Jurkat, Clone E6-1 (cell line): ENCODE measurements around the gene DLGAP1.

Source experiments
- DNase-seq: peaks from one replicate; pipeline ENCODE4 v3.0.0-alpha.2; 2011; ENCODE audit warnings: low read depth, low spot score
- H3K4me3 ChIP-seq: 2 replicates; pipeline ENCODE4 v1.5.1; 2011; ENCODE audit warnings: mild to moderate bottlenecking, low read length, control low read depth, moderate library complexity

The DLGAP1 gene

DNA sequence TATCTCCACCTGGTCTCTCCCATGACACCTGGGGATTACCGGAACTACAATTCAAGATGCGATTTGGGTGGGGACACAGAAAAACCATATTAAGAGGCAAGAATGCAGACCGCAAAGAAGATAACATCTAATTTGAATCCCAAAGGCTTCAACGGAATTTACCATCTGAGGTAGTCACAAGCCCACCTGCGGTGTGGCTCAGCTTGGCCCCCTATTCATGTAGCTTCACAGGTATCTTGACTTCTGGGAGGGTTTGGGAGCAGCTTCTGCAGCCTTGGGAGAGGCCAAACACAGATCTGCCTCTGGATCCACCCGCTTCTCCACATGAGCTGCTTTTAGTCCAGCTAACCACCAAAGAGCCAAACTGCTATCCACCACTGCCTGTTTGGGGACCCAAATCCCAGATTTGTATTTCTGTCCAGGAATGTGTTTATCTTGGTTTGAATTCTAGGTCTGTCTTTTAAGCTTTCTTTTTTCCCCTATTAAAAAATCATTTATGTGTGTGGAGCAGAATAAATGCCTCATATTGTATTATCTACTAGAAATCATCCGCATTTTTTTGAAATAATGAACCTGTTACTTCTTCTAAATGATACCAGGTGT lies 247.6 kb downstream of the DLGAP1 start:
- H3K4me3 ChIP-seq = no peak overlapping the region
- no peak for DNase-seq

DNA sequence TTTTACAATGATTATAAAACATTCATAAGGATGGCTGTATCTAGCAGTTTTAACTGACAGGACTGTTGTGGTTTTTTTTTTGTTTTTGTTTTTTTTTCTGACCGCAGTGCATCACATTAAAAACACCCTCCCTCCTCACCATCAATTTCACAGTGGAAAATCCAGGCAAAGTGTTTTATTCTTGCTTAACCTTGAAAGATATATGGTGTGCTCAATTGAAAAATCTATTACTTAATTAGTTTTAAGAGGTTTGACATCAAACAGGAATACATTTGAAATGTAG lies 250.7 kb downstream of the DLGAP1 start:
- DNase-seq = no peak
- no peak overlapping the region for H3K4me3 ChIP-seq

DNA sequence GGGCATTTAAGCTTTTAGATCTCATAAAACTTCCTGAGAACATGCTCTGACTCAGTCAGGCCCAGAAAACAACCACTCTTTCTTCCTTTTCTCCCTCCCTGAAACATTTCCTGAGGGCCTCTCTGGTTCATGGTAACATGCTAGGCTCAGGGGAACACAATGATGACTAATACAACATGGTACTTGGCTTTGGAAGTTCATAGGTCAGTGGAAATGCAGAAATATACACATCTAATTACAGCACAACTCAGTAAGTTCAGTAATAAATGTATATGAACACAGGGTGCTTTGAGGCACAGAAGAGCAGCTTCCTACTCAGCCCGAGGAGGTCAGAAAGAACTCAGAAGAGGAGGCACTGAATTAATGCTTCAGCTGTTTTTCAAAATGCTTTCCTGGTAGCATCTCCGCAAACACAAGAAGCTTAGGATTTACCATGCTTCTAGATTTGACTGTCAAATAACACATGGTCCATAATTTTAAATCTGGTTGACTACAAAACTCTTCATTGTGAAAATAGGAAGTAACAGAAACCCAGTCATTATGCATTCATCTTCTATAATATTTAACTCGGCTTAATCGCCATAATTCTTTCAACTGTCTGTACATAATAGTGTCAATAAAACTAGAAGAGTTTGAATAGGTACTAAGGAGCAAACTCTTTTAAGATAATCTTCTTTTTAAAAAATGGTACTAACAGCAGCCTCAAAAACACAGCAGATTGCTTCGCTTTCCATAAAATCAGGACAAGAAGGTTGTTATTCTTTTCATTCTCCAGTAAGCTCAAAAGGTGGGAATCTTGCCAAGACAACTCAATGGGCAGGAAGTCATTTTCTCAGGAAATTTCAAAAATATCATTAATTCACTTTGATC lies 251.3 kb downstream of the DLGAP1 start:
- no peak overlapping the region for H3K4me3 ChIP-seq
- no peak for DNase-seq

DNA sequence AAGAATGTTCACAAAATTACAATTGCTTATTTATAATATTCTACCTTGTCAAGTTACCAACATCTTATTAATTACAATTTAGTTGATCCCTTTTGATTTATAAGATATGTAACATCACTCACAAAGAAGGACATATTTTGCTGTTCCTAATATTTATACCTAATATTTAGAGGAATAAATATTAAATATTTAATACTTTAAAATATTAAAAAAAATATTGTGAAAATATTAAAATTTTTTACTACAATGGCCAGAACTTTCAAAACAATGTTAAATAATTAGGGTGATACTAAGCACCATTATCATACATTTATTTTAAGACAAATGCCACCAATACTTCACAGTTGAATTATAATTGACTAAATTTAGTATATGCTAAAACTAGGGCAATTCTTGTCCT lies 254.7 kb downstream of the DLGAP1 start:
- no peak for DNase-seq

DNA sequence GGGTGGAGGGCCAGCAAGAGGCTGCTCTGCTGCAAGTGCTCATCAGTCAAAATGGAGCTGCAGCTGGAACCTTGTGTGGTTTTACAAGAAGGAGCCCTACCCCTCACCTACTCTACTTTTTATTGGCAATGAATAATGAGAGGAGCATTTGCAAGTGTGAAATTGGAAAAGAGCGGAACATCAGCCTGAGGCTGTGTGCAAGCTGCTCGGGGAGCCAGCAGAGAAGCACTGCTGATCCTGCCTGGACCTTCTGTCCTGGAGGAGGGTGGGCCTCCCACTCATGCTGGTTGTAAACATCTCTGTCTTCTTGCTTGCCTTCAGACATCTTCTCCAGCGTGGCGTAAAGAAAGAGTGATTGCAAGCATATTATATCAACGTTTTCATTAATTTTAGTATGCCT lies 256.2 kb downstream of the DLGAP1 start:
- no peak for DNase-seq
- H3K4me3 ChIP-seq = no peak overlapping the region

More for the DNA sequence above, 254.7 kb downstream of the DLGAP1 start:
- H3K4me3 ChIP-seq = no peak overlapping the region

DNA sequence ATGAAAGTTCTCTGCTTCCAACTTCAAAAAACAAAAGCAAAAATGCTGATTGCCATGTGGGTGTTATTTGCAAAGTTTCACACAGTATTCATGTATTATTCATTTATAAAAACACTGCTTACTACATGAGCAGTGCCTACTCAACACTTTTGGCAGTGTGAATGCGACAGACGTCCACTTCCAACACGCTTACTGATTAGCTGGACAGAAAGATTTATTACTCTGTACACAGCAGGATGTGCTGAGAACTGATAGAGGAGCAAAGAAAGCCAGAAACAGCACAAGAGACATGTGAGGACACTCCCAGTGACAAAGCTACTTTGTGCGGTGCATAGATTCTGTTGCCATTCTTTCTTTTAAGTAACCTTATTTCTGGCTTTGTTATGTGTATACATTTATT lies 258.8 kb downstream of the DLGAP1 start:
- H3K4me3 ChIP-seq = no peak overlapping the region
- no peak for DNase-seq

DNA sequence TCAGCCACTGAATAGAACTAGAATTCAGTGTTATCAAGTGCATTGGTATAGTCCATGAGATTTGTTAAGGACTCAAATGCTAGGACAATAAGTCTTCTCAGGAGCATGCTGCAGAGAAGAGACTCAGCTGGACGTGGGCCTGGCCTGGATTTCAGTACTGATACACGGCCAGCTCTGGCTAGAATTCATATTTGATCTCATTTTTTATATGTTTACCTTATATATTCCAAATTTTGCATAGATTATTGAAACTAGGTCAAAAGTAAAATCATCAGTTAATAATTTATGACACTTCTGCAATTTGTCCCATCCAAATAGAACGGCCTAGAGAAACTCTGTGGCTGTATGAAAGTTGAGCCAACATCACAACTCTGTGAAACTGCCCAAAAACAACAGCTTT lies 262.0 kb downstream of the DLGAP1 start:
- H3K4me3 ChIP-seq = no peak overlapping the region
- DNase-seq = no peak

GRCh38 chr18:4181882-4182568 lies 273.1 kb downstream of the DLGAP1 start:
- peak; percentile 53 for DNase-seq
- H3K4me3 ChIP-seq = no peak overlapping the region

- DNase-seq = no peak
Observed at GRCh38 chr18:4181086-4181485, 274.0 kb downstream of the DLGAP1 start.

GRCh38 chr18:4172196-4173100 lies 282.7 kb downstream of the DLGAP1 start:
- H3K4me3 ChIP-seq = no peak overlapping the region
- DNase-seq = no peak

More at GRCh38 chr18:4181086-4181485, 274.0 kb downstream of the DLGAP1 start:
- H3K4me3 ChIP-seq = no peak overlapping the region

DNA sequence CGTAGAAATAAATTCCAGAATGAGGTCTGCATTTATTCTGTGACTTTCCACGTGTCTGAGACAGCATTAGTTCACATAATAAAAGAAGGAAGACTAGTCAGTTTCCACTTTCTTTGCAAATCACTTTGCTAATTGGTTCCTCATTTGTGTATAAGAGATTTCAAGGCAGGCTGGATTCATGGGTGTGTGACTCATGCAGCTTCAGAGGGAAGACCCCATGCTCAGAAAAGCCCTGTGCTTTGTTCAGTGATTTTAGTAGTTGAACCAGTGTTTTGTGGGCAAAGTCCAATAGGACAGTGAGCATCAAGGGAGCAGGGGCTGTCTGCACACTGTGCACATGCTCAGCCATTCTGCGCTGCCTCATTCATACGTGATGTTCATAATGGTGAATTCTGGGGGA lies 297.8 kb downstream of the DLGAP1 start:
- no peak for DNase-seq
- H3K4me3 ChIP-seq = no peak overlapping the region

DNA sequence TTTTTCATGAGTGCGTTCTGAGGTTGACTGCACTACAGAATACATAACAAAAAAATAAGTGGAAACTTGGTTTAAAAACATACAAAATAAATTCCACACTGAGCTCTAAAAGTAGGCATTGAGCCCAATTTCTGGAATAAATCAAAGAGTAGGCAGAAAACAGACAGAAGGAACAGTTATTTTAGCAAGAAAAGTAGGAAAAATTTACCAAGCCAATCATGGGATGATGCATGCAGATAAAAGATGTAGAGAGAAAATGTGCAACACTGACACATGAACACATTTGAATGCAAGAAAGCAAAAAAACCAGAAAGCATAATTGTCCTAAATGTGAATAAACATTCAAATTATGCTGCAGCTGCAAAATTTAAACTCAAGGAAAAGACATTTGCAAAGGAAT lies 308.3 kb downstream of the DLGAP1 start:
- no peak for DNase-seq
- H3K4me3 ChIP-seq = no peak overlapping the region

- H3K4me3 ChIP-seq = no peak overlapping the region
- no peak for DNase-seq
Observed at GRCh38 chr18:4144201-4144600, 310.9 kb downstream of the DLGAP1 start.

- DNase-seq = no peak
- H3K4me3 ChIP-seq = no peak overlapping the region
Observed at GRCh38 chr18:4143585-4143984, 311.5 kb downstream of the DLGAP1 start.

DNA sequence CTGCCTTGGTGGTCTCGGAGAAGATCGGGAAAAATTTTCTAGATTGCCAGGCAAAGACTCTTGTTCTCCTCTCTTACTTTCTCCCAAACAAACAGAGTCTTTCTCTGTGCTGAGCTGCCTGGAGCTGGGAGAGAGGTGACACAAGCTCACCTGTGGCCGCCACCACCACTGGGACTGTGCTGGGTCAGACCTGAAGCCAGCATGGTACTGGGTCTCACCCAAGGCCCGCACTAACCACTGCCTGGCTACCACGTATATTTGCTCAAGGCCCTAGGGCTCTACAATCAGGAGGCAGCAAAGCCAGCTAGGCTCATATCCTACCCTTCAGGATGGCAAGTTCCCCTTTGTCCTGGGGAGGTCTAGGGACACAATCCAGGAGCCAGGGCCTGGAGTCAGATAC lies 312.2 kb downstream of the DLGAP1 start:
- H3K4me3 ChIP-seq = no peak overlapping the region
- no peak for DNase-seq

- no peak for DNase-seq
- no peak overlapping the region for H3K4me3 ChIP-seq
Observed at GRCh38 chr18:4134700-4135099, 320.4 kb downstream of the DLGAP1 start.

DNA sequence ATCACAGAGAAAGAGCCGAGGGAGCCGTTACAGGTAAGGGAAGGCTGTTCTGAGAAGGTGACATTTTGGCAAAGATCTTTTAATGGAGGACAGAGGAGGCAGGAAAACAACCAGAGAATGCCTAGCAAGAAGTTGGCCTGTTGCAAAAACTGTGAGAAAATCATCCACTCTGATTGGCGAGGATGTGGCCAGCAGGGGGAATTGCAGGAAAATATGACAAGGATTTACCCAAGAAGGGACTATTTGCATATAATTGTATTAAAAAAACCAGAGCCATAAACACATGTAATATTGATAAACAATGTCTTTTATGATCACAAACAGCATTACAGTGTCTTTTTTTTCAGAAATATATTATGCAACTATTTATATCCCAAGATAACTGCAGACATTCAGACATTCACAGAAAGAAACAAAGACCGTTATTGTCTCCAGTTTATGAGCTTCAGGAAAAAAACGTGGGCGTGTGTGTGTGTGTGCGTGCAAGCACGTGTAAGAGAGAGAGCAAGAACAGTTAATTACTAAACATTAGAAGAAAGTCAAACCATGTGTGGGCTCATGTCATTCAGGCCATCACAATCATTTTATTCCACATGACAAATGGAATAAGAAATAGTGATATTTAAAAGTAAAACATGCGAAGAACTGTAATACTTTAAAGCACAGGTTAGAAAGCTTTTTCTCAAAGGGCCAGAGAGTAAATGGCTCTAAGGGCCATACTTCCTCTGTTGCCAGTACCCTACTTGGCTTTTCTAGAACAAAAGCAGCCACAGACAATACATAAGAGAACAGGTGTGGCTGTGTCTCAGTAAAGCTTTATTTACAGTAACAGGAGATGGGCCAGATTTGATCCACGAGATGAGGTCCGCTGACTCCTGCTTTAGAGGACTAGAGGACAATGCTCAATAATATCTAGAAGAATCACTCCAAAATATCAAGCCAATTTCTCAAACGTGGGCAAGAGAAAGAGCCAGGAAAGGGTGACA lies 324.1 kb downstream of the DLGAP1 start:
- H3K4me3 ChIP-seq = no peak overlapping the region
- DNase-seq = no peak

DNA sequence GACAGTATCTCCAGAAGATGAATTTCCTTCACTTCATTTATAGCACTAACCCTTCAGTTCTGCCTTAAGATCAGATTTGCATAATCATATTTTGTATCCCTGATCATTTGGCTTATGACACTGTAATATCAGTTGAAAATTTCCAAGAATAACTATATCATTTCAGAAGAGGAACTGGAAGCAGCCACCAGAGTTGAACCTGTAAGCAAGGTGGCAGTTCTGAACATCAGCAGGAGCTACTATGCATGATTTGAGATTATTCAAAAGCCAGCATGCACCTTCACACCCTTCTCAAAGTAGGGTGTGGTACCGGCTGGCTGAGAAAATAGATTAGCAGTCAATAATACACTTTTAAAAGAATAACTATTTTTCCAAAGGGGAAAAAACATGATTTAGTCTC lies 328.2 kb downstream of the DLGAP1 start:
- DNase-seq = no peak
- H3K4me3 ChIP-seq = no peak overlapping the region
